Body of pancreas (tissue), 4 donors: ENCODE results near the gene VPS35L. TPM values are rescaled to one million over a fixed set of nuclear protein-coding genes. Genes with fewer than 3 reads are reported as not detected.

Experiments
- ATAC-seq: fragments of 150-250 bp; one replicate; pipeline ENCODE4 v1.9.1; 2016
- DNase-seq, 4 donors: peaks; one replicate each; pipeline ENCODE4 v3.0.0-alpha.2; 2019
- H3K27ac ChIP-seq, 4 donors: fragments of 200-600 bp; sonication (generic); 1 replicate in 3 of 4; 2 replicates in 1 of 4; pipeline versions ENCODE4 v1.5.1 to v1.6.1; 2016 to 2019; ENCODE audit warnings: mild to moderate bottlenecking in 1 of 4, mixed read lengths in 1 of 4, moderate library complexity in 1 of 4
- H3K27me3 ChIP-seq, 2 donors: fragments of 200-600 bp; sonication (generic); one replicate each; pipeline ENCODE4 v1.6.0; 2016; ENCODE audit warnings: mild to moderate bottlenecking in 1 of 2
- H3K36me3 ChIP-seq, 2 donors: fragments of 200-600 bp; sonication (generic); replicated peaks in 1 of 2; 2 replicates each; pipeline ENCODE4 v1.5.1; 2016; ENCODE audit warnings: low read depth in 2 of 2; ENCODE audit not compliant: insufficient read depth in 1 of 2
- H3K4me1 ChIP-seq: fragments of 200-600 bp; sonication (generic); one replicate; pipeline ENCODE4 v1.6.0; 2016
- H3K4me3 ChIP-seq, 2 donors: fragments of 200-600 bp; sonication (generic); 1 replicate in 1 of 2; 2 replicates in 1 of 2; pipeline ENCODE4 v1.5.1; 2016 to 2019
- H3K9me3 ChIP-seq, 3 donors: fragments of 200-600 bp; sonication (generic); 1 replicate in 2 of 3; 2 replicates in 1 of 3; pipeline ENCODE4 v1.5.1; 2016
- CTCF ChIP-seq, 7 experiments: fragments of 450-650 bp in 4 of 7; fragments of 200-600 bp in 3 of 7; sonication (generic) in 3 of 7; IDR thresholded peaks; one replicate each; pipeline ENCODE4 v1.5.1; 2016 to 2019; ENCODE audit warnings: antibody characterized with exemption in 7 of 7
- POLR2A ChIP-seq, 3 donors: fragments of 450-650 bp; IDR thresholded peaks; one replicate each; pipeline ENCODE4 v1.6.1; 2016; ENCODE audit warnings: antibody characterized with exemption in 3 of 3, mild to moderate bottlenecking in 2 of 3
- WGBS, 2 donors: methylation state at CpG; one replicate each; pipeline ENCODE4 v1.1.5; 2017; 5-methylcytosine and 5-hydroxymethylcytosine counted together
- intact Hi-C: fragments of 100-400 bp; cut with DNase I; formaldehyde crosslinking; loops from one replicate; pipeline ENCODE4 v1.15.1; 2023
- total RNA-seq, 2 donors: library from RNA; depleted of rRNA; stranded (reverse); fragments of >200 nt; gene quantifications; one replicate each; pipeline ENCODE4 v1.1.0, GENCODE V29; 2016

Gene VPS35L
- total RNA-seq, 2 donors from 2014 or later, result 25.4 to 31.6 TPM

DNA sequence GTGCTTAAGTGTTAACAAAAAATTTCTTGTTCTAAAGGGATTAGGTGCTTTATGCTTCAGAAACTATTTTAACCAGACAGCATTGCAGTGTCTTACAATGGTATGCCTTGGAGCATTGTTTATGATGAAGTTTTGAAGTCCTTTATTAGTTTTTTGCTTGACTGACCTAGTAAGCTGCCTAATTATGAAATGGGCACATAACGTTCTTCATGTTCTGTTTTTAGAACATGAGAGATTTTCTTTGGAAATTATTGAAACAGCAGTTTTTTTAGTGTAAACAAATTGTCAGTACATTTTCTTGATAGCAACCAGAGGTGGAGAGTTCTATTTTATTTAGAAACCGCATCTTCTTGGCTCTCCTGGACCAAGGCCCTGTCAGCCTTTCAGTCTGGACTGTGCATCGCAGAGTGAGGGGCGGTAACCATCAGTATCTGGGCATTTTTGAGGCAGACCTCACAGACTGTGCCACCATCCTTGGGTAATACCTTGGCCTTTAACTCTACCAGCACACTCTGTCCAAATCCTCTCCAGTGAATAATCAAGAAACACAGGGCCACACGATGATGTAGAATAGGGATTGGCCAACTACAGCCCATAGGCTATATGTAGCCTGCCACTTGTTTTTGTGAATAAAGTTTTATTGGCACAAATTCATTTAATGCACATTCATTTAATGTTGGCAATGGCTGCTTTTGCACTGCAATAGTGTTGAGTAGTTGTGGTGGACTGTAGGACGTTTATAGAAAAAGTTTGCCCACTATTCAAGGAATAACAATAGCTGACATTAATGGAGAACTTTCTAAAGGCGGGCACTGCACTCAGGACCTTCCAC lies 81.1 kb downstream of the VPS35L start:
- H3K4me1 ChIP-seq, result no peaks in the 10 kb centered on the region
- H3K27me3 ChIP-seq, result no peaks in the 10 kb centered on the region
- TF ChIP-seq POLR2A (IDR thresholded peaks at IDR 0.05) (no peak), CTCF (IDR thresholded peaks at IDR 0.05) (no peak)
- DNase-seq (no peak), ATAC-seq (peak; percentile 15)
- WGBS, 2 donors, result 80 to 85% methylated on average over 7 of the region's 7 CpGs
- H3K4me3 ChIP-seq, result no peak overlapping the region
- H3K27ac ChIP-seq, result no peak overlapping the region
- peaks cover 4 to 8% of the 10 kb centered on the region in 2 donors for H3K36me3 ChIP-seq
- no peaks in the 10 kb centered on the region for H3K9me3 ChIP-seq
- intact Hi-C loops, result no loop called here

DNA sequence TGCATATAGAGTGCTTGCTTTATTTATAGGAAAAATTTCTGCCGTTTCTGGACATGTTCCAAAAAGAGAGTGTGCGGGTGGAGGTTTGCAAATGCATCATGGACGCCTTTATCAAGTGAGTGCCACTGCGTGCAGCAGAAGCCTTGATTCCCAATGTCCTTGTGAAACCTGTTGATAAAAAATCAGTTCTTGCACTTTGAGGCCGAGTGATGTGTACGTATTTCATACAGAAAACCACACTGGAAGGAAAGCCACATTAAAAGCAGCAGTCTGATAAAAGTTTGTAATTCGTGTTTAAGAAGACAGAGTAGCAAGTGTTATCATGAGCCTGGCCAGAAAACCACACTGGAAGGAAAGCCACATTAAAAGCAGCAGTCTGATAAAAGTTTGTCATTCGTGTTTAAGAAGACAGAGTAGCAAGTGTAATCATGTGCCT lies 84.5 kb downstream of the VPS35L start:
- Histone ChIP-seq H3K36me3 (peaks cover 4 to 6% of the 10 kb centered on the region in 2 donors), H3K27me3 (no peaks in the 10 kb centered on the region), H3K27ac (no peak overlapping the region), H3K9me3 (no peaks in the 10 kb centered on the region), H3K4me3 (no peak overlapping the region), H3K4me1 (peaks cover 4% of the 10 kb centered on the region)
- no peak for ATAC-seq
- intact Hi-C loops, result no loop called here
- WGBS, 2 donors, result 60 to 74% methylated on average over 8 of the region's 8 CpGs
- no peak for DNase-seq
- TF ChIP-seq CTCF (IDR thresholded peaks at IDR 0.05) (no peak), POLR2A (IDR thresholded peaks at IDR 0.05) (no peak)

DNA sequence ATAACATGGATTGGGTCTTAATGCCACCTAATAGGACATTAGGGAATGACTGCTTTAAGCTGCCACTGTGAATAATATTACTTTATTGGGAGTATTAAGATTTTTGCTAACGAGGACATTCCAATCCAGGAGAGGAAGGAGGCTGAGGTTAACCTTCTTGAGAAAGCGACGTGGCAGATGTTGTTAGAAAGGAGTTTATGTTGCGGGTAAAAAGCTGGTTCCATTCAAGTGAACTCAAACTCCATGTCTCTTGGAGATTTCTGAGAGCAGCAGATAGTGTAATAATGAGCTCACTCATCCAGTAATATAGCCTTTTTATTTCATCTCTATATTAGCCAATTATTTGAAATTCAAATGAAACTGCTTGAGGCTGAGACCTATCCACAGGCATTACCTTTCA lies 87.0 kb downstream of the VPS35L start:
- H3K27ac ChIP-seq, result no peak overlapping the region
- peaks cover 4 to 6% of the 10 kb centered on the region in 2 donors for H3K36me3 ChIP-seq
- DNase-seq (no peak), ATAC-seq (no peak)
- 90 to 97% methylated on average over 4 of the region's 4 CpGs for WGBS, 2 donors
- no peak overlapping the region for H3K4me3 ChIP-seq
- no peaks in the 10 kb centered on the region for H3K27me3 ChIP-seq
- H3K4me1 ChIP-seq, result peaks cover 9% of the 10 kb centered on the region
- intact Hi-C loops, result no loop called here
- TF ChIP-seq CTCF (IDR thresholded peaks at IDR 0.05), result no peak
- no peak for TF ChIP-seq POLR2A (IDR thresholded peaks at IDR 0.05)
- H3K9me3 ChIP-seq, result no peaks in the 10 kb centered on the region

- ATAC-seq, result peak; percentile 35
- TF ChIP-seq POLR2A (IDR thresholded peaks at IDR 0.05), result no peak
- TF ChIP-seq CTCF (IDR thresholded peaks at IDR 0.05), result no peak
- DNase-seq, result peak in 2 of 4 donors; percentile 17 to 25
- intact Hi-C loops, result no loop called here
- no peak overlapping the region for H3K27ac ChIP-seq
- no peaks in the 10 kb centered on the region for H3K9me3 ChIP-seq
- no peaks in the 10 kb centered on the region for H3K27me3 ChIP-seq
- peaks cover 14% of the 10 kb centered on the region for H3K4me1 ChIP-seq
- WGBS, 2 donors, result 55 to 62% methylated on average over 4 of the region's 4 CpGs
- H3K4me3 ChIP-seq, result no peak overlapping the region
- H3K36me3 ChIP-seq, result peaks cover 0 to 4% of the 10 kb centered on the region in 2 donors
Measured at GRCh38 chr16:19644877-19645276, 89.4 kb downstream of the VPS35L start.
